Right atrium auricular region (tissue), 2 donors: ENCODE data around the gene ALOX15. TPM values are rescaled to one million over a fixed set of nuclear protein-coding genes. Genes with fewer than 3 reads are reported as not detected.

Source experiments
- DNase-seq: peaks from one replicate; pipeline ENCODE4 v3.0.0-alpha.2; 2019; ENCODE audit warnings: low spot score
- H3K27ac ChIP-seq, 2 donors: fragments of 200-600 bp; sonication (generic); 1 replicate in 1 of 2; 2 replicates in 1 of 2; pipeline ENCODE4 v1.5.1; 2016 to 2019
- H3K27me3 ChIP-seq, 2 donors: fragments of 200-600 bp; sonication (generic); one replicate each; pipeline versions ENCODE4 v1.5.1 to v1.6.0; 2017 to 2019
- H3K36me3 ChIP-seq: fragments of 200-600 bp; sonication (generic); one replicate; pipeline ENCODE4 v1.5.1; 2016
- H3K4me1 ChIP-seq, 2 donors: fragments of 200-600 bp; sonication (generic); one replicate each; pipeline versions ENCODE4 v1.5.1 to v1.6.0; 2017 to 2019
- H3K4me3 ChIP-seq, 2 donors: fragments of 200-600 bp; sonication (generic); 1 replicate in 1 of 2; 2 replicates in 1 of 2; pipeline ENCODE4 v1.5.1; 2017 to 2019; ENCODE audit warnings: mild to moderate bottlenecking in 1 of 2, moderate library complexity in 1 of 2
- H3K9me3 ChIP-seq, 2 donors: fragments of 200-600 bp; sonication (generic); one replicate each; pipeline ENCODE4 v1.5.1; 2019
- total RNA-seq, 2 donors: library from RNA; depleted of rRNA; stranded (reverse); fragments of >200 nt; gene quantifications; one replicate each; pipeline ENCODE4 v1.1.0, GENCODE V29; 2016
- TF ChIP-seq, protein P1 (sequence below), 2 donors: fragments of 200-600 bp; sonication (generic); IDR thresholded peaks; one replicate each; pipeline ENCODE4 v1.5.1; 2019; ENCODE audit warnings: antibody characterized with exemption in 2 of 2

The ALOX15 gene
- total RNA-seq, 2 donors from 2014 or later: 16.9 to 65.0 TPM

DNA sequence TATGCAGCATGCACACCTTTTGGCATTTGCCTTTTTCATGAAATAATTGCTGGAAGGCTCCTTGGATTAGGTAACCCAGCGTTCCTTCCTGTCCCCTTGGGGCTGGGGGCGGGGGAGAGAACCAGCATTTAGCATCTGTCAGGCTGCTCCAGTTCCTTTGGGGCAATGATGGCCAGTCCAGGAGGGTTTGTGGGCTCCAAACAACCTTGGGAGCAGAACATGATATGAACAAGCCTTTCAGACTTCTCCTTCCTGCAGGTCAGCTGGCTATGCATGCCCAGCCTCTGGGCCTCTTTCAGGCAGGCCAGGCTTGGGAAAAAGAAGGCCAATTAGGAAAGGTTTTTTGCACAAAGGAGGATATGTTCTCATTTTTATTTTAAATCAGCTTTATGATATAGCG is 58.3 kb downstream of the ALOX15 start:
- H3K27me3 ChIP-seq: no peaks in the 10 kb centered on the region

DNA sequence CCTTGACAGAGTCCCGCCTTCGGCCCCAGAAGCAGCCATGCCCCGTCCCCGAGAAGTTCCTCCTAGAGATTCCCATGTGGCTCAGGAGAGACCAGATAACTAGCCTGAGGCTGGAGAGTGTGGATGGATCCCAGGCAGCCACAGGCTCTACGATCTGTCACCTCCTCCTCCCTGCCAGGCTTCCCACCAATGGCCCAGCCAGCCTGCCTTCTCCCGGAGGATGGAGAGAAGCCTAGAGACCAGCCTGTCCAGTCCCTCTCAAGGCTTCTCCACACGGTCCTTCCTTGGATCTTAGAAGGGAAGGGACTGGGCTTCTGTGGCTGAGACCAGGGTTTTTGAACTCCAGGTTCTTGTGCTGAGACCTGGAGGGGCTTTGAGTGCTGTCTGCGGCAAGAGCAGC is 58.8 kb downstream of the ALOX15 start:
- H3K27ac ChIP-seq: no peak overlapping the region
- H3K4me1 ChIP-seq: peaks cover 0 to 37% of the 10 kb centered on the region in 2 donors
- no peaks in the 10 kb centered on the region for H3K9me3 ChIP-seq
- H3K4me3 ChIP-seq: no peak overlapping the region
- no peaks in the 10 kb centered on the region for H3K27me3 ChIP-seq
- DNase-seq: no peak
- TF ChIP-seq, protein P1, sequence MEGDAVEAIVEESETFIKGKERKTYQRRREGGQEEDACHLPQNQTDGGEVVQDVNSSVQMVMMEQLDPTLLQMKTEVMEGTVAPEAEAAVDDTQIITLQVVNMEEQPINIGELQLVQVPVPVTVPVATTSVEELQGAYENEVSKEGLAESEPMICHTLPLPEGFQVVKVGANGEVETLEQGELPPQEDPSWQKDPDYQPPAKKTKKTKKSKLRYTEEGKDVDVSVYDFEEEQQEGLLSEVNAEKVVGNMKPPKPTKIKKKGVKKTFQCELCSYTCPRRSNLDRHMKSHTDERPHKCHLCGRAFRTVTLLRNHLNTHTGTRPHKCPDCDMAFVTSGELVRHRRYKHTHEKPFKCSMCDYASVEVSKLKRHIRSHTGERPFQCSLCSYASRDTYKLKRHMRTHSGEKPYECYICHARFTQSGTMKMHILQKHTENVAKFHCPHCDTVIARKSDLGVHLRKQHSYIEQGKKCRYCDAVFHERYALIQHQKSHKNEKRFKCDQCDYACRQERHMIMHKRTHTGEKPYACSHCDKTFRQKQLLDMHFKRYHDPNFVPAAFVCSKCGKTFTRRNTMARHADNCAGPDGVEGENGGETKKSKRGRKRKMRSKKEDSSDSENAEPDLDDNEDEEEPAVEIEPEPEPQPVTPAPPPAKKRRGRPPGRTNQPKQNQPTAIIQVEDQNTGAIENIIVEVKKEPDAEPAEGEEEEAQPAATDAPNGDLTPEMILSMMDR (IDR thresholded peaks at IDR 0.05): no peak
- H3K36me3 ChIP-seq: no peaks in the 10 kb centered on the region

More for the DNA sequence above, 58.3 kb downstream of the ALOX15 start:
- H3K4me1 ChIP-seq: peaks cover 0 to 42% of the 10 kb centered on the region in 2 donors
- no peak overlapping the region for H3K4me3 ChIP-seq
- no peak overlapping the region for H3K27ac ChIP-seq
- DNase-seq: no peak
- no peaks in the 10 kb centered on the region for H3K36me3 ChIP-seq
- no peaks in the 10 kb centered on the region for H3K9me3 ChIP-seq
- TF ChIP-seq, protein P1 (IDR thresholded peaks at IDR 0.05): no peak

DNA sequence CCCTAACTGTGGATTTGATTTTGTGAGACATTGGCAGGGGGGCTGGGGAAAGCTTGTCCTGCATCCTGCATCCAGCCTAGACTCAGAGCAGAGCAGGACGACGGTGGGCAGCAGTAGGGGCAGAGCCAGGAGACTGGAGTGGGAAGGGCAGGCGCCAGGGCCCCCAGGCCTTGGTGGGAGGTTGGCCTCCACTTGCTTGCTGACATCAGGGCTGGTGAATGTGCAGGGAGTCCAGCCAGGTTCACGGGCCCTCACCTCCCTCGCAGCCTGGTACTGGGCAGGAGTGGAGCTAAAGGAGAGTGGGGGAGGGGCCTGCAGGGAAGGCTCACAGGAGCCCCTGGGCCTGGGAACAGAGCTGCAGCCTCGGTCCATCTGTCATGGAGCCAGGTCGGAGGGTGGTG is 59.4 kb downstream of the ALOX15 start:
- TF ChIP-seq, protein P1 (IDR thresholded peaks at IDR 0.05): no peak
- H3K9me3 ChIP-seq: no peaks in the 10 kb centered on the region
- DNase-seq: no peak
- H3K27ac ChIP-seq: no peak overlapping the region
- H3K36me3 ChIP-seq: no peaks in the 10 kb centered on the region
- H3K27me3 ChIP-seq: no peaks in the 10 kb centered on the region
- no peak overlapping the region for H3K4me3 ChIP-seq
- peaks cover 0 to 31% of the 10 kb centered on the region in 2 donors for H3K4me1 ChIP-seq

Other genes with a start within 250 kb of the ALOX15 start
- not detected for gene SPNS3, start 207.7 kb downstream of the ALOX15 start, total RNA-seq
- 10 to 100 TPM in 1 of 2 donors, 1 to 10 TPM in 1; 7.2 to 16.8 TPM for gene SPNS2, start 142.8 kb downstream of the ALOX15 start, total RNA-seq
- 10 to 100 TPM; 19.6 to 25.8 TPM for gene MYBBP1A, start 86.3 kb downstream of the ALOX15 start, total RNA-seq
- gene GGT6, start 81.1 kb downstream of the ALOX15 start, total RNA-seq: not detected
- gene SMTNL2, start 57.1 kb downstream of the ALOX15 start, total RNA-seq: 10 to 100 TPM; 21.1 to 41.6 TPM
- gene PELP1, start 62.5 kb upstream of the ALOX15 start, total RNA-seq: 10 to 100 TPM; 14.6 to 22.3 TPM
- 10 to 100 TPM in 1 of 2 donors, 1 to 10 TPM in 1; 9.0 to 22.9 TPM for gene ARRB2, start 69.0 kb upstream of the ALOX15 start, total RNA-seq
- gene MED11, start 89.8 kb upstream of the ALOX15 start, total RNA-seq: 10 to 100 TPM; 25.1 to 31.2 TPM
- under 1 TPM in 1 of 2 donors, not detected in 1; 0.31 TPM for gene ZMYND15, start 98.2 kb upstream of the ALOX15 start, total RNA-seq
- 10 to 100 TPM in 1 of 2 donors, 1 to 10 TPM in 1; 5.2 to 12.4 TPM for gene CXCL16, start 98.2 kb upstream of the ALOX15 start, total RNA-seq
- gene TM4SF5, start 130.2 kb upstream of the ALOX15 start, total RNA-seq: not detected
- gene VMO1, start 144.7 kb upstream of the ALOX15 start, total RNA-seq: 1 to 10 TPM in 1 of 2 donors, not detected in 1; 3.9 TPM
- not detected for gene GLTPD2, start 147.3 kb upstream of the ALOX15 start, total RNA-seq
- gene PSMB6, start 154.5 kb upstream of the ALOX15 start, total RNA-seq: 100 to 1,000 TPM; 153 to 201 TPM
- 1 to 10 TPM; 5.5 to 6.7 TPM for gene PLD2, start 165.5 kb upstream of the ALOX15 start, total RNA-seq
- gene MINK1, start 191.7 kb upstream of the ALOX15 start, total RNA-seq: 10 to 100 TPM; 20.9 to 22.2 TPM